Measurements from ENCODE around the gene GUK1. TPM values are rescaled to one million over a fixed set of nuclear protein-coding genes. Genes with fewer than 3 reads are reported as not detected.

The GUK1 gene
- total RNA-seq, 4 donors from 2014 or later, result 206 to 232 (median 224) TPM

GRCh38 chr1:228174482-228175315 is 34.6 kb downstream of the GUK1 start:
- no peak for TF ChIP-seq CTCF (IDR thresholded peaks at IDR 0.05)
- no peak for TF ChIP-seq POLR2A (IDR thresholded peaks at IDR 0.05)
- DNase-seq, result peak in 1 of 3 donors; percentile 45
- no peaks in the 10 kb centered on the region for H3K9me3 ChIP-seq
- peak overlapping the region in 1 of 4 donors; percentile 5 for H3K27ac ChIP-seq
- no peaks in the 10 kb centered on the region for H3K27me3 ChIP-seq
- peaks cover 0 to 4% (median 0%) of the 10 kb centered on the region in 4 donors for H3K4me1 ChIP-seq
- H3K4me3 ChIP-seq, result peak overlapping the region in 2 of 4 donors; percentile 6 to 32
- peaks cover 0 to 13% (median 0%) of the 10 kb centered on the region in 3 donors for H3K36me3 ChIP-seq

- TF ChIP-seq CTCF (IDR thresholded peaks at IDR 0.05), result no peak
- TF ChIP-seq POLR2A (IDR thresholded peaks at IDR 0.05), result no peak
These were observed 35.4 kb downstream of the GUK1 start for GRCh38 chr1:228175316-228176023.

GRCh38 chr1:228176024-228176395 is 35.9 kb downstream of the GUK1 start:
- no peak overlapping the region for H3K4me3 ChIP-seq
- peaks cover 0 to 4% (median 0%) of the 10 kb centered on the region in 4 donors for H3K4me1 ChIP-seq
- peaks cover 0 to 13% (median 0%) of the 10 kb centered on the region in 3 donors for H3K36me3 ChIP-seq
- H3K27me3 ChIP-seq, result no peaks in the 10 kb centered on the region
- H3K27ac ChIP-seq, result no peak overlapping the region
- H3K9me3 ChIP-seq, result no peaks in the 10 kb centered on the region
- DNase-seq, result peak in 1 of 3 donors; percentile 38
- TF ChIP-seq POLR2A (IDR thresholded peaks at IDR 0.05), result no peak
- TF ChIP-seq CTCF (IDR thresholded peaks at IDR 0.05), result no peak

More at GRCh38 chr1:228175316-228176023, 35.4 kb downstream of the GUK1 start:
- no peaks in the 10 kb centered on the region for H3K27me3 ChIP-seq
- no peak overlapping the region for H3K4me3 ChIP-seq
- H3K9me3 ChIP-seq, result no peaks in the 10 kb centered on the region
- DNase-seq, result peak in 1 of 3 donors; percentile 44
- peaks cover 0 to 13% (median 0%) of the 10 kb centered on the region in 3 donors for H3K36me3 ChIP-seq
- H3K27ac ChIP-seq, result no peak overlapping the region
- peaks cover 0 to 4% (median 0%) of the 10 kb centered on the region in 4 donors for H3K4me1 ChIP-seq

GRCh38 chr1:228176461-228177182 is 36.5 kb downstream of the GUK1 start:
- Histone ChIP-seq H3K9me3 (no peaks in the 10 kb centered on the region), H3K27ac (no peak overlapping the region), H3K4me3 (no peak overlapping the region), H3K4me1 (peaks cover 0 to 4% (median 0%) of the 10 kb centered on the region in 4 donors), H3K36me3 (peaks cover 0 to 13% (median 0%) of the 10 kb centered on the region in 3 donors), H3K27me3 (no peaks in the 10 kb centered on the region)
- TF ChIP-seq POLR2A (IDR thresholded peaks at IDR 0.05), result no peak
- no peak for TF ChIP-seq CTCF (IDR thresholded peaks at IDR 0.05)
- peak in 1 of 3 donors; percentile 42 for DNase-seq

- TF ChIP-seq CTCF (IDR thresholded peaks at IDR 0.05), result no peak
- TF ChIP-seq POLR2A (IDR thresholded peaks at IDR 0.05), result no peak
- Histone ChIP-seq H3K27me3 (no peaks in the 10 kb centered on the region), H3K4me3 (no peak overlapping the region), H3K36me3 (peaks cover 0 to 13% (median 0%) of the 10 kb centered on the region in 3 donors), H3K4me1 (peaks cover 0 to 4% (median 0%) of the 10 kb centered on the region in 4 donors), H3K9me3 (no peaks in the 10 kb centered on the region), H3K27ac (no peak overlapping the region)
- no peak for DNase-seq
These were observed 37.0 kb downstream of the GUK1 start for GRCh38 chr1:228177183-228177475.

All from Peyer's patch (tissue), 4 donors.